Liver (tissue), 9 donors: ENCODE measurements around the gene VIL1. TPM values are rescaled to one million over a fixed set of nuclear protein-coding genes. Genes with fewer than 3 reads are reported as not detected.

Experiments
- DNase-seq: peaks from one replicate; pipeline ENCODE4 v3.0.0-alpha.2; 2017; ENCODE audit warnings: low spot score
- H3K27ac ChIP-seq, 2 donors: one replicate each; pipeline ENCODE4 v1.7.0; 2013; ENCODE audit warnings: inconsistent platforms in 2 of 2, low read length in 2 of 2, control low read depth in 1 of 2, low read depth in 1 of 2, mild to moderate bottlenecking in 1 of 2
- H3K27me3 ChIP-seq, 4 donors: one replicate each; pipeline versions ENCODE4 v1.6.1 to v1.7.0; 2013; ENCODE audit warnings: low read length in 3 of 4, inconsistent platforms in 1 of 4, mild to moderate bottlenecking in 1 of 4, moderate library complexity in 1 of 4; ENCODE audit not compliant: control insufficient read depth in 4 of 4, insufficient read depth in 4 of 4
- H3K36me3 ChIP-seq, 4 donors: one replicate each; pipeline versions ENCODE4 v1.6.1 to v1.7.0; 2013; ENCODE audit warnings: low read length in 3 of 4, mild to moderate bottlenecking in 3 of 4, low read depth in 1 of 4, moderate library complexity in 1 of 4; ENCODE audit not compliant: control insufficient read depth in 4 of 4, insufficient read depth in 3 of 4
- H3K4me1 ChIP-seq, 4 donors: one replicate each; pipeline versions ENCODE4 v1.6.1 to v1.7.0; 2013; ENCODE audit warnings: low read length in 3 of 4, mild to moderate bottlenecking in 3 of 4, moderate library complexity in 1 of 4; ENCODE audit not compliant: control insufficient read depth in 4 of 4, insufficient read depth in 4 of 4
- H3K4me3 ChIP-seq, 3 donors: one replicate each; pipeline versions ENCODE4 v1.6.1 to v1.7.0; 2013; ENCODE audit warnings: low read length in 3 of 3, control low read depth in 1 of 3, low read depth in 1 of 3, mild to moderate bottlenecking in 1 of 3
- H3K9ac ChIP-seq, 2 donors: one replicate each; pipeline ENCODE4 v1.7.0; 2013; ENCODE audit warnings: low read length in 2 of 2, mild to moderate bottlenecking in 2 of 2, moderate library complexity in 2 of 2, control low read depth in 1 of 2, low read depth in 1 of 2
- H3K9me3 ChIP-seq, 4 donors: one replicate each; pipeline versions ENCODE4 v1.6.1 to v1.7.0; 2013; ENCODE audit warnings: low read length in 3 of 4; ENCODE audit not compliant: control insufficient read depth in 4 of 4
- EGR1 ChIP-seq, 2 donors: IDR thresholded peaks; 2 replicates each; pipeline ENCODE4 v1.6.1; 2016 to 2018; ENCODE audit warnings: antibody characterized with exemption in 2 of 2, low read depth in 2 of 2
- FOXA1 ChIP-seq: IDR thresholded peaks from 2 replicates; pipeline ENCODE4 v1.6.1; 2016; ENCODE audit warnings: antibody characterized with exemption
- FOXA2 ChIP-seq: IDR thresholded peaks from 2 replicates; pipeline ENCODE4 v1.6.1; 2016; ENCODE audit warnings: antibody characterized with exemption
- JUND ChIP-seq, 2 donors: IDR thresholded peaks; 2 replicates each; pipeline ENCODE4 v1.6.1; 2016; ENCODE audit warnings: antibody characterized with exemption in 2 of 2
- NR2F2 ChIP-seq: IDR thresholded peaks from 2 replicates; pipeline ENCODE4 v1.6.1; 2016; ENCODE audit warnings: antibody characterized with exemption
- RXRA ChIP-seq, 2 donors: IDR thresholded peaks; 2 replicates each; pipeline ENCODE4 v1.6.1; 2017 to 2018; ENCODE audit warnings: antibody characterized with exemption in 2 of 2, mild to moderate bottlenecking in 1 of 2
- SP1 ChIP-seq: IDR thresholded peaks from 2 replicates; pipeline ENCODE4 v1.6.1; 2018; ENCODE audit warnings: antibody characterized with exemption, mild to moderate bottlenecking
- TAF1 ChIP-seq: conservative IDR thresholded peaks from 2 replicates; pipeline ENCODE4 v1.6.1; 2016; ENCODE audit warnings: antibody characterized with exemption, mild to moderate bottlenecking
- WGBS: extraction: QIAGEN DNeasy Blood & Tissue Kit; methylation state at CpG from one replicate; pipeline ENCODE4 v1.1.7; 2013; 5-methylcytosine and 5-hydroxymethylcytosine counted together
- polyA plus RNA-seq, 2 donors: library from polyadenylated mRNA; stranded (reverse) in 1 of 2; unstranded in 1 of 2; fragments of 200-250 nt in 1 of 2; fragments of >200 nt in 1 of 2; fragmentation: Nextera tagmentation in 1 of 2; extraction: Ambion mirVana in 1 of 2; gene quantifications; one replicate each; pipeline versions ENCODE4 v1.2.1 to v1.2.3, GENCODE V29; 2013 to 2015
- total RNA-seq, 2 donors: library from RNA; depleted of rRNA; stranded (reverse); fragments of >200 nt; gene quantifications; one replicate each; pipeline ENCODE4 v1.2.3, GENCODE V29; 2014
- TF ChIP-seq, protein P1 (sequence below): fragments of 150-350 bp; IDR thresholded peaks from 2 replicates; pipeline ENCODE4 v1.5.1; 2017; ENCODE audit warnings: improper control_type of control experiment, low read depth, low read length; ENCODE audit not compliant: missing input control
- TF ChIP-seq, protein P2 (sequence below): IDR thresholded peaks from 2 replicates; pipeline ENCODE4 v1.6.1; 2016; ENCODE audit warnings: antibody characterized with exemption, mild to moderate bottlenecking
- TF ChIP-seq, protein P3 (sequence below): IDR thresholded peaks from 2 replicates; pipeline ENCODE4 v1.6.1; 2016; ENCODE audit warnings: antibody characterized with exemption
- donor health status: healthy.
- donor health status: healthy.
- donor health status: healthy.
- donor health status: healthy.
- donor health status: healthy.

The VIL1 gene
- total and polyA plus RNA-seq, 4 donors: 16.4 to 72.0 (median 31.6) TPM

DNA sequence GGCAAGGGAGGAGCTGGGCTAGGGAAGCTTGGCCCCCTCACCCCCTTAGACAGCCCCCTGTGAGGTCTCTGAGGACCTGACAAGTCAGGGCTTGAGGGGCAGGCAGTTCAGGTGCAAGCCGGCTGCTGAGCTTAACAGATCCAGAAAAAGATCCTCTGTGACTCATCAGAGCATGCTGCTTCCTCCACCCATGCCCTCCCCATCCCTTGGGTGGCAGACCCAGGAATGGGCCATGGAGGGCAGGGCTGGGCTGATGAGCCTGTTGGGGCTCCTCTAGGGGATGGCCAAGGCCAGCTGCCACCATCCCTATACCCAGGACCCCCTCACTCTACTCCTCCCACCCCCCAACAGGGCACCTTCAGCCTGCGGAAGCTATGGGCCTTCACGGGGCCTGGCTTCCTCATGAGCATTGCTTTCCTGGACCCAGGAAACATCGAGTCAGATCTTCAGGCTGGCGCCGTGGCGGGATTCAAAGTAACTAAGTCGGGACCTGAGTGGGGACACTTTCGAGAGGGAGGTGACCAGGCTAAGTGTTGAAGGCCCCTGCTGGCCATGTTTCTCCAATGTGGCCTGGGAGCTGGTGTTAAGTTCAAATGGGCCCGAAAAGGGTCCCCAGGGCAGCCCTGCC, 34.9 kb upstream of the VIL1 start:
- peaks cover 0 to 10% (median 4%) of the 10 kb centered on the region in 4 donors for H3K4me1 ChIP-seq
- no peak overlapping the region for H3K9ac ChIP-seq
- 90% methylated on average over 10 of the region's 10 CpGs for WGBS
- TF ChIP-seq FOXA1 (no peak), FOXA2 (no peak)
- H3K9me3 ChIP-seq: no peaks in the 10 kb centered on the region
- no peak overlapping the region for H3K27ac ChIP-seq
- no peaks in the 10 kb centered on the region for H3K36me3 ChIP-seq
- no peak overlapping the region for H3K4me3 ChIP-seq
- H3K27me3 ChIP-seq: no peaks in the 10 kb centered on the region
- no peak for DNase-seq

DNA sequence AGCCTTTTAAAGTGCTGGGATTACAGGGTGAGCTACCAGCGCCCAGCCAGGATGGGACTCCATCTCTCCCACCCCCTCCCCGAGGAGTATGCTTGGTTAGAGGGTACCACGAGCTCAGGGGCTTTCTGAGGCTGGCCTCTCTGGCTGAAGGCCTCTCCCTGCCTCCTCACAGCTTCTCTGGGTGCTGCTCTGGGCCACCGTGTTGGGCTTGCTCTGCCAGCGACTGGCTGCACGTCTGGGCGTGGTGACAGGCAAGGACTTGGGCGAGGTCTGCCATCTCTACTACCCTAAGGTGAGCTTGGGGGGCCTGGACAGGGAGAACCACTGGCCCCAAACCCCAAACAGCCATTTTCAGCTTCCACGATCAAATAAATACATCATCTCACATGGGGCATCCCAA, 33.9 kb upstream of the VIL1 start:
- Histone ChIP-seq H3K9me3 (no peaks in the 10 kb centered on the region), H3K4me1 (peaks cover 0 to 10% (median 4%) of the 10 kb centered on the region in 4 donors), H3K27ac (no peak overlapping the region), H3K36me3 (no peaks in the 10 kb centered on the region), H3K9ac (no peak overlapping the region), H3K4me3 (no peak overlapping the region), H3K27me3 (no peaks in the 10 kb centered on the region)
- 89% methylated on average over 9 of the region's 9 CpGs for WGBS
- TF ChIP-seq NR2F2 (no peak), JUND (IDR thresholded peaks at IDR 0.05) (no peak), RXRA (IDR thresholded peaks at IDR 0.05) (no peak)
- TF ChIP-seq, protein P1, sequence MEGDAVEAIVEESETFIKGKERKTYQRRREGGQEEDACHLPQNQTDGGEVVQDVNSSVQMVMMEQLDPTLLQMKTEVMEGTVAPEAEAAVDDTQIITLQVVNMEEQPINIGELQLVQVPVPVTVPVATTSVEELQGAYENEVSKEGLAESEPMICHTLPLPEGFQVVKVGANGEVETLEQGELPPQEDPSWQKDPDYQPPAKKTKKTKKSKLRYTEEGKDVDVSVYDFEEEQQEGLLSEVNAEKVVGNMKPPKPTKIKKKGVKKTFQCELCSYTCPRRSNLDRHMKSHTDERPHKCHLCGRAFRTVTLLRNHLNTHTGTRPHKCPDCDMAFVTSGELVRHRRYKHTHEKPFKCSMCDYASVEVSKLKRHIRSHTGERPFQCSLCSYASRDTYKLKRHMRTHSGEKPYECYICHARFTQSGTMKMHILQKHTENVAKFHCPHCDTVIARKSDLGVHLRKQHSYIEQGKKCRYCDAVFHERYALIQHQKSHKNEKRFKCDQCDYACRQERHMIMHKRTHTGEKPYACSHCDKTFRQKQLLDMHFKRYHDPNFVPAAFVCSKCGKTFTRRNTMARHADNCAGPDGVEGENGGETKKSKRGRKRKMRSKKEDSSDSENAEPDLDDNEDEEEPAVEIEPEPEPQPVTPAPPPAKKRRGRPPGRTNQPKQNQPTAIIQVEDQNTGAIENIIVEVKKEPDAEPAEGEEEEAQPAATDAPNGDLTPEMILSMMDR: no peak
- no peak for DNase-seq

DNA sequence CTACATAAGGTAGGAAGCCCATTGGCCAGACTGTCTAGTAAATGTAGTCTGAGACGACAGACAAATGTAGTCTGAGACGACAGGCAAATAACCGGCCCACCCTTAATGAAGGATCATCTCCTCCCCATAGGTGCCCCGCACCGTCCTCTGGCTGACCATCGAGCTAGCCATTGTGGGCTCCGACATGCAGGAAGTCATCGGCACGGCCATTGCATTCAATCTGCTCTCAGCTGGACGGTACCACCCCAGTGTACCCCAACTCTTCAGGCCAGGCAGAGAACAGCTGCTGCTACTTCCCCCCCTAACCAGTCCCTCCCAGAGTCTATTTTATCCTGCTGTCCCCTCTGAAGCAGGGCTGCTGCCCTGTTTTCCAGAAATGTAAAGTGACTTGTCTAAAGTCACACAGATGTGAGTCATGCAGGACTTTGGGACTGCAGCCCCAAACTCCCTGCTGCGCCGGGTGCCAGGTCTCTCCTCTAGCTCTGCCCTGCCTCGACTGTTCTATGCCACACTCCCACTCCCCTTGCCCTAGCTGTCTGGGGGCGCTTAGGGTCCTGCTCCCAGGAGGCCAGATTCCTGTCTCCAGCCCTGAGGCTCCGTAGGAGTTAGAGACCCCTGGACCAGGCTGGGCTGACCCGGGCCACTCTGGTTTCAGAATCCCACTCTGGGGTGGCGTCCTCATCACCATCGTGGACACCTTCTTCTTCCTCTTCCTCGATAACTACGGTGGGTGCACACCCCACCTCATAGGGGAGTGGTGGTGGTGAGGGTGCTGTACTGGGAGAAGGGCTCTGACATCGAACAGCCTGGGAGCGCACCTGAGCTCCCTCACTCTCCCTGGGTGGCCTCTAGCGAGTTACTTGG, 32.2 kb upstream of the VIL1 start:
- peaks cover 0 to 10% (median 4%) of the 10 kb centered on the region in 4 donors for H3K4me1 ChIP-seq
- H3K27ac ChIP-seq: peak overlapping the region in 1 of 2 donors; percentile 43
- H3K9me3 ChIP-seq: no peaks in the 10 kb centered on the region
- H3K4me3 ChIP-seq: peak overlapping the region in 2 of 3 donors; percentile 39 to 51
- DNase-seq: no peak
- WGBS: 77% methylated on average over 23 of the region's 23 CpGs
- H3K27me3 ChIP-seq: no peaks in the 10 kb centered on the region
- no peak overlapping the region for H3K9ac ChIP-seq
- no peak for TF ChIP-seq FOXA1
- TF ChIP-seq, protein P2, sequence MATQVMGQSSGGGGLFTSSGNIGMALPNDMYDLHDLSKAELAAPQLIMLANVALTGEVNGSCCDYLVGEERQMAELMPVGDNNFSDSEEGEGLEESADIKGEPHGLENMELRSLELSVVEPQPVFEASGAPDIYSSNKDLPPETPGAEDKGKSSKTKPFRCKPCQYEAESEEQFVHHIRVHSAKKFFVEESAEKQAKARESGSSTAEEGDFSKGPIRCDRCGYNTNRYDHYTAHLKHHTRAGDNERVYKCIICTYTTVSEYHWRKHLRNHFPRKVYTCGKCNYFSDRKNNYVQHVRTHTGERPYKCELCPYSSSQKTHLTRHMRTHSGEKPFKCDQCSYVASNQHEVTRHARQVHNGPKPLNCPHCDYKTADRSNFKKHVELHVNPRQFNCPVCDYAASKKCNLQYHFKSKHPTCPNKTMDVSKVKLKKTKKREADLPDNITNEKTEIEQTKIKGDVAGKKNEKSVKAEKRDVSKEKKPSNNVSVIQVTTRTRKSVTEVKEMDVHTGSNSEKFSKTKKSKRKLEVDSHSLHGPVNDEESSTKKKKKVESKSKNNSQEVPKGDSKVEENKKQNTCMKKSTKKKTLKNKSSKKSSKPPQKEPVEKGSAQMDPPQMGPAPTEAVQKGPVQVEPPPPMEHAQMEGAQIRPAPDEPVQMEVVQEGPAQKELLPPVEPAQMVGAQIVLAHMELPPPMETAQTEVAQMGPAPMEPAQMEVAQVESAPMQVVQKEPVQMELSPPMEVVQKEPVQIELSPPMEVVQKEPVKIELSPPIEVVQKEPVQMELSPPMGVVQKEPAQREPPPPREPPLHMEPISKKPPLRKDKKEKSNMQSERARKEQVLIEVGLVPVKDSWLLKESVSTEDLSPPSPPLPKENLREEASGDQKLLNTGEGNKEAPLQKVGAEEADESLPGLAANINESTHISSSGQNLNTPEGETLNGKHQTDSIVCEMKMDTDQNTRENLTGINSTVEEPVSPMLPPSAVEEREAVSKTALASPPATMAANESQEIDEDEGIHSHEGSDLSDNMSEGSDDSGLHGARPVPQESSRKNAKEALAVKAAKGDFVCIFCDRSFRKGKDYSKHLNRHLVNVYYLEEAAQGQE: no peak
- TF ChIP-seq TAF1: no peak
- TF ChIP-seq, protein P3, sequence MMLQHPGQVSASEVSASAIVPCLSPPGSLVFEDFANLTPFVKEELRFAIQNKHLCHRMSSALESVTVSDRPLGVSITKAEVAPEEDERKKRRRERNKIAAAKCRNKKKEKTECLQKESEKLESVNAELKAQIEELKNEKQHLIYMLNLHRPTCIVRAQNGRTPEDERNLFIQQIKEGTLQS: no peak
- TF ChIP-seq SP1: no peak
- TF ChIP-seq, protein P1: no peak
- no peak for TF ChIP-seq FOXA2
- no peak for TF ChIP-seq EGR1 (IDR thresholded peaks at IDR 0.05; ENCODE audit: low read depth in 2 of 2)
- H3K36me3 ChIP-seq: no peaks in the 10 kb centered on the region
